ENCODE data around the gene ZNF526.

DNA sequence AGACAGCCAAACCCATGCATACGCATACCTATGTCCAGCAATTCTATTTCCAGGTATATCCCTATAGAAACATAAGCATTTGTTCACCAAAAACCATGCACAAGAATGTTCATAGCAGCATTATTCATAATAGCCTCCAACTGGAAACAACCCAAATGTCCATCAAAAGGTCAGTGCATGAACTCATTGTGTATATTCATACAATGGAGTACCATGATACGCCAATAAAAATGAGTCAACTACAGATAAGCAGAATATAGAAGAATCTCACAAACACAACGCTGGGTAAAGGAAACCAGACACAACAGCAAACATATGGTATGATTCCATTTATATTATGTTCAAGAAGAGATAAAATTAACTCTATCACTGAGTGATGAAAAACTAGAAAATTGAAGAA lies 26.4 kb upstream of the ZNF526 start:
- TF ChIP-seq, protein P1, sequence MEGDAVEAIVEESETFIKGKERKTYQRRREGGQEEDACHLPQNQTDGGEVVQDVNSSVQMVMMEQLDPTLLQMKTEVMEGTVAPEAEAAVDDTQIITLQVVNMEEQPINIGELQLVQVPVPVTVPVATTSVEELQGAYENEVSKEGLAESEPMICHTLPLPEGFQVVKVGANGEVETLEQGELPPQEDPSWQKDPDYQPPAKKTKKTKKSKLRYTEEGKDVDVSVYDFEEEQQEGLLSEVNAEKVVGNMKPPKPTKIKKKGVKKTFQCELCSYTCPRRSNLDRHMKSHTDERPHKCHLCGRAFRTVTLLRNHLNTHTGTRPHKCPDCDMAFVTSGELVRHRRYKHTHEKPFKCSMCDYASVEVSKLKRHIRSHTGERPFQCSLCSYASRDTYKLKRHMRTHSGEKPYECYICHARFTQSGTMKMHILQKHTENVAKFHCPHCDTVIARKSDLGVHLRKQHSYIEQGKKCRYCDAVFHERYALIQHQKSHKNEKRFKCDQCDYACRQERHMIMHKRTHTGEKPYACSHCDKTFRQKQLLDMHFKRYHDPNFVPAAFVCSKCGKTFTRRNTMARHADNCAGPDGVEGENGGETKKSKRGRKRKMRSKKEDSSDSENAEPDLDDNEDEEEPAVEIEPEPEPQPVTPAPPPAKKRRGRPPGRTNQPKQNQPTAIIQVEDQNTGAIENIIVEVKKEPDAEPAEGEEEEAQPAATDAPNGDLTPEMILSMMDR (conservative IDR thresholded peaks at IDR 0.05), result no peak
- no peak for TF ChIP-seq ZFX (IDR thresholded peaks at IDR 0.05)
